ENCODE data around the gene AOPEP. TPM values are rescaled to one million over a fixed set of nuclear protein-coding genes. Genes with fewer than 3 reads are reported as not detected.
"Not testable (repeated sequence)": the region's sequence is repeated elsewhere in the genome, so short reads cannot be mapped to it uniquely, and the experiment has no call there.

Gene AOPEP
- total RNA-seq, 2 experiments from 2014 or later = 9.5 TPM

- POLR2A ChIA-PET = no interaction called here
- Mint-ChIP-seq H3K4me1 (peaks cover 12% of the 10 kb centered on the region), H3K27ac (no peak overlapping the region), H3K4me3 (no peak overlapping the region), H3K36me3 (peaks cover 11% of the 10 kb centered on the region), H3K9me3 (no peaks in the 10 kb centered on the region), H3K27me3 (no peaks in the 10 kb centered on the region)
- ATAC-seq (ENCODE audit: low read depth) = no peak
- no peak for DNase-seq
Measured at GRCh38 chr9:94847486-94847885, 121.0 kb downstream of the AOPEP start.

- DNase-seq; H3K27ac Mint-ChIP-seq; H3K27me3 Mint-ChIP-seq; H3K4me3 Mint-ChIP-seq; H3K4me1 Mint-ChIP-seq; ATAC-seq (ENCODE audit: low read depth); H3K36me3 Mint-ChIP-seq; H3K9me3 Mint-ChIP-seq: not testable (repeated sequence)
- POLR2A ChIA-PET = interaction anchor here (1.1 kb wide), 1 partner anchor 12 kb away, joined by 4 read pairs; no protein-coding TSS in a partner anchor
Measured at GRCh38 chr9:94848791-94849190, 122.3 kb downstream of the AOPEP start.

DNA sequence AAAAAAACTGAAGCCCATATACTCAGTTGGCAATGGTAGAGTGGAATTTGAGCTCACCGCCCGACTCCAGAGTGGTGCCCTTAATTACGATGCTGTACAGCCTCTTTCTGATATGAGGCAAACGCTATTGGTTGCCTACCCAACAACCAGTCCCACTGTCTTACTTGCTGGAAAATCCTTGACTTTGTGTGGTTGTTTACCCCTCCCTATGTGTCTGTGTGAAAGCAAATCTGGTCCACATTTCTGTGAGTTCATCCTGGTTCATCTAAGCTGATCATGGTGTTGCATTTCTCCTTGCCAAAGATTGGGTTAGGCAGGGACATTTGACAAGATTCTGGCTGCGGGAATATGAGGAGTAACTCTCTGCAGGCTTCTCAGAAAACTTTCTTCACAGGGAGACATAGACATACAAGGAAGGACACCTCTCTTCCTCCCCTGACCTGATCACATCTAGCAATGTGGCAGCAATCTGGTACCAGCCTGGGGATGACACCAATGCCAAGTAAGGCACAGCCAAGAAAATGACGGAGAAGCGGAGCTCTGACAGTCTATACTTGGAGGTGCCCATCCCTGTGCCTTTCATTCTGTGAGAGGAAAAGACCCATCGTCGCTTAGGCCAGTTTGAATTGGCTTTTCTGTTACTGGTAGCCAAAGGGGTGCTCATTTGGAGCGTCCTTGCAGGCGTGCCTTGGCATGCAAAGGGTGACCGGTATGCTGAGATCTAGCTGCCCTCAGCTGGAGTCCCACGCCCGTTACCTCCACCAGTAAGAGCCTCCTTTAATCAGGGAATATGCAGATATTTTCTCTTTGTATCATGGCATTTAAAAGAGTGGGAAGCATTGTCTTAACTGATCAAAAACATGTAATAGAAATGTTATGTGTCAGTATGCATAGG lies 124.3 kb downstream of the AOPEP start:
- H3K27ac Mint-ChIP-seq = no peak overlapping the region
- POLR2A ChIA-PET = no interaction called here
- ATAC-seq (ENCODE audit: low read depth) = no peak

GRCh38 chr9:94851467-94851866 lies 125.0 kb downstream of the AOPEP start:
- Mint-ChIP-seq H3K27ac (no peak overlapping the region), H3K4me3 (no peak overlapping the region), H3K4me1 (peaks cover 5% of the 10 kb centered on the region), H3K27me3 (no peaks in the 10 kb centered on the region), H3K9me3 (no peaks in the 10 kb centered on the region), H3K36me3 (peaks cover 3% of the 10 kb centered on the region)
- POLR2A ChIA-PET = no interaction called here
- ATAC-seq (ENCODE audit: low read depth) (no peak), DNase-seq (no peak)

More for the DNA sequence above, 124.3 kb downstream of the AOPEP start:
- no peaks in the 10 kb centered on the region for H3K9me3 Mint-ChIP-seq
- H3K4me3 Mint-ChIP-seq = no peak overlapping the region
- no peak for DNase-seq
- H3K4me1 Mint-ChIP-seq = peaks cover 5% of the 10 kb centered on the region
- no peaks in the 10 kb centered on the region for H3K27me3 Mint-ChIP-seq
- H3K36me3 Mint-ChIP-seq = peaks cover 5% of the 10 kb centered on the region

DNA sequence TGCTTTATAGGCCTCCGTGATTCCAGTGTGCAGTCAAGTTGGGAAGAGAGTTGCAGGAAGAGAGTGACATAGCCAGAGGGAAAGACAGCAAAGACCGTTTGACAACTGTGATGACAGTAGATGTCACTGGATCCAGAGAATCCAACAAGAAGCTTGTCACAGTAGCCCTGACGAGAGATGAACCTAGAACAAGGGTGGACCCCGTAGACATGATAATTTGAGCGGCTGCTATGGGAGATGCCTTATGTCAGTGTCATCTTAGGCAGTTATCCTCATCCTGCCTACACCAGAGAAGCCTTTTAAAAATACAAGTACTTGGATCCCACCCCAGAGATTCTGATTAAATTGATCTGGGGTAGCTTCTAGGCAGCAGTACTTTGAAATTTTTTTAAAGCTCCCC lies 125.4 kb downstream of the AOPEP start:
- ATAC-seq (ENCODE audit: low read depth) = no peak
- peaks cover 5% of the 10 kb centered on the region for H3K4me1 Mint-ChIP-seq
- no peaks in the 10 kb centered on the region for H3K9me3 Mint-ChIP-seq
- H3K36me3 Mint-ChIP-seq = peaks cover 1% of the 10 kb centered on the region
- POLR2A ChIA-PET = no interaction called here
- H3K4me3 Mint-ChIP-seq = no peak overlapping the region
- DNase-seq = no peak
- H3K27ac Mint-ChIP-seq = no peak overlapping the region
- no peaks in the 10 kb centered on the region for H3K27me3 Mint-ChIP-seq

DNA sequence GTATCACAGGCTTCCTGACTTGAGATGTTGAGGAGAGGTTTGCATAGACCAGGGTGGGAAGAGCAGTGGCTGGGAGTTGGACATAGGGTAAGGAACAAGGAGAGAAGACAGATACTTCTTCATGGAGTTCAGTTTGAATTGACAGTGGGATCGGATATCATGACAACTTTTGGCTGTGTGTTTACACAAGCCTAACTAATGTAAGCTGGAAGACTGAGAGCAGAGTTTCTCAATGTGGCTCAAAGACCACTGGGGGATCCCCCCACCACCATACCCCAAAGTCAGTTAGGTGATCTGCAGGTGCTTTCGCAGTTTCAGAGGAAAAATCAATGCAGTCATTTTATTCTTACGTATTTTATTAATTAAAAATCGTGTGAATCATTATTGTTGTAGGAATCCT lies 125.9 kb downstream of the AOPEP start:
- Mint-ChIP-seq H3K4me3 (no peak overlapping the region), H3K36me3 (no peaks in the 10 kb centered on the region), H3K27me3 (no peaks in the 10 kb centered on the region), H3K27ac (no peak overlapping the region), H3K9me3 (no peaks in the 10 kb centered on the region), H3K4me1 (peaks cover 1% of the 10 kb centered on the region)
- no peak for DNase-seq
- POLR2A ChIA-PET = no interaction called here
- no peak for ATAC-seq (ENCODE audit: low read depth)

GRCh38 chr9:94853887-94854286 lies 127.4 kb downstream of the AOPEP start:
- POLR2A ChIA-PET = no interaction called here
- no peak overlapping the region for H3K4me3 Mint-ChIP-seq
- no peaks in the 10 kb centered on the region for H3K27me3 Mint-ChIP-seq
- peaks cover 3% of the 10 kb centered on the region for H3K36me3 Mint-ChIP-seq
- no peak for DNase-seq
- H3K9me3 Mint-ChIP-seq = no peaks in the 10 kb centered on the region
- no peak for ATAC-seq (ENCODE audit: low read depth)
- peak overlapping the region; percentile 14 for H3K27ac Mint-ChIP-seq
- H3K4me1 Mint-ChIP-seq = no peaks in the 10 kb centered on the region

DNA sequence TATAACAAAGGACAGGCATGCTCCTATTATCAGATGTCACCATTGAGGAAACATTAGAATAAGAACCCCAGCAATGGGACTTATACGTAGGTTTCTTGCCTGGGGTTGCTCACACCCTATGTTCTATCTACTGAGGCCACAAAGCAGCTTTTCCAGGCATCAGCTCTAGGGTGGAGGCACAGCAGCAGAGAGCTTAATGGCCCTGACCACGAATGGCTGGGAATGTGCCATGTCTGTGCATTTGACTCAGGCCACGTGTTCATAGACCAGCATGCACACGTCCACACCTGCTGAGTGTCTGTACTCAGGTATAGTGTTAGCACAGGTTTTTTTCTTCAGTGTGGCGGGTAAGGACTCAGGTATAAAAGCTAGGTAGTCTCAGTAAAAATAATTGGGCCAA lies 129.4 kb downstream of the AOPEP start:
- no peak for DNase-seq
- POLR2A ChIA-PET = no interaction called here
- Mint-ChIP-seq H3K27ac (no peak overlapping the region), H3K4me1 (peaks cover 12% of the 10 kb centered on the region), H3K9me3 (no peaks in the 10 kb centered on the region), H3K36me3 (peaks cover 3% of the 10 kb centered on the region), H3K4me3 (no peak overlapping the region), H3K27me3 (peaks cover 3% of the 10 kb centered on the region)
- no peak for ATAC-seq (ENCODE audit: low read depth)

- Mint-ChIP-seq H3K27me3 (peaks cover 6% of the 10 kb centered on the region), H3K36me3 (peaks cover 3% of the 10 kb centered on the region), H3K4me1 (peaks cover 29% of the 10 kb centered on the region), H3K27ac (no peak overlapping the region), H3K4me3 (no peak overlapping the region), H3K9me3 (no peaks in the 10 kb centered on the region)
- ATAC-seq (ENCODE audit: low read depth) (no peak), DNase-seq (no peak)
- POLR2A ChIA-PET = no interaction called here
Measured at GRCh38 chr9:94857791-94858190, 131.3 kb downstream of the AOPEP start.

GRCh38 chr9:94859226-94859625 lies 132.7 kb downstream of the AOPEP start:
- DNase-seq = no peak
- Mint-ChIP-seq H3K4me1 (peaks cover 36% of the 10 kb centered on the region), H3K4me3 (no peak overlapping the region), H3K9me3 (no peaks in the 10 kb centered on the region), H3K27me3 (peaks cover 7% of the 10 kb centered on the region), H3K36me3 (peaks cover 3% of the 10 kb centered on the region), H3K27ac (no peak overlapping the region)
- ATAC-seq (ENCODE audit: low read depth) = no peak
- POLR2A ChIA-PET = no interaction called here

GRCh38 chr9:94859891-94860290 lies 133.4 kb downstream of the AOPEP start:
- no peak for DNase-seq
- POLR2A ChIA-PET = no interaction called here

GRCh38 chr9:94860678-94861588 lies 134.4 kb downstream of the AOPEP start:
- H3K27ac Mint-ChIP-seq = peak overlapping the region; percentile 88
- POLR2A ChIA-PET = interaction anchor here (0.6 to 1.4 kb wide), 3 partner anchors 10 to 37 kb away, joined by 3 to 5 read pairs (median 4); no protein-coding TSS in a partner anchor
- H3K4me1 Mint-ChIP-seq = peaks cover 37% of the 10 kb centered on the region
- H3K9me3 Mint-ChIP-seq = no peaks in the 10 kb centered on the region
- peak; percentile 90 for ATAC-seq (ENCODE audit: low read depth)
- DNase-seq = peak; percentile 69
- peak overlapping the region; percentile 80 for H3K4me3 Mint-ChIP-seq
- H3K36me3 Mint-ChIP-seq = peaks cover 4% of the 10 kb centered on the region
- peaks cover 9% of the 10 kb centered on the region for H3K27me3 Mint-ChIP-seq

More at GRCh38 chr9:94859891-94860290, 133.4 kb downstream of the AOPEP start:
- Mint-ChIP-seq H3K9me3 (no peaks in the 10 kb centered on the region), H3K4me3 (no peak overlapping the region), H3K27me3 (peaks cover 7% of the 10 kb centered on the region), H3K4me1 (peaks cover 37% of the 10 kb centered on the region), H3K27ac (peak overlapping the region; percentile 54), H3K36me3 (peaks cover 3% of the 10 kb centered on the region)
- ATAC-seq (ENCODE audit: low read depth) = no peak

DNA sequence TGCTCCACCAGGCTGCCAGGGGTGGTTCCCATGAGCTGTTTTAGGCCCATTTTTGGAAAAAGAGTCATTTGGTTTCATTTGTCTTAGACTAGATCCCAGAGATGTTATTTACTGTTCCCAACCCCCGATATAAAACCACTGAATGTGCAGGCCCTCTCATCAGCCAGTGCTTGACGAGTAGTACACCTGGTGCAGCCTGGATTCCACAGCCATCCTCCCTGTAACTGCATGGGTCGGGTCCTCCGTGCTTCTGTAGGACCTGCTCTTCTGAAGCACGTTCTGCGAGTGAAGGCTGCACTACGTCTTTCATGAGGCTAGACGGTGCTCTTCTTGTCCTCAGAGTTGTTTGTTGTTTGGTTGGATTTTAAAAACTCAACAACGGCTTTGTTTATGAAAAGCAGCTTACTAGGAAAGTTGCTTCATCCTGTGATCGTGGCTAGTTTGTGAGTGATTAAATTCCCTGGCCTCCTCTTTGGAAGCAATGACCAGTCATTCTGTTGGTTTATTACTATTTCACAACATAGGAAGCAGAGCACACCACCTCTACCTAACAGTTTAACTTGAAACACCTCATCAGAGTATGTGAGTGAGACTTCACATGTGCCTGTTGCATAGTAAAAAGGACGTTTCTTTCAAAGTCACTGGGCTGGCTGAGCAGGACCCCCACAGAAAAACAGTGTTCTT lies 135.2 kb downstream of the AOPEP start:
- POLR2A ChIA-PET = interaction anchor here (1.0 to 1.4 kb wide), 2 partner anchors 9 to 38 kb away, joined by 3 to 5 read pairs; no protein-coding TSS in a partner anchor
- peaks cover 9% of the 10 kb centered on the region for H3K27me3 Mint-ChIP-seq
- ATAC-seq (ENCODE audit: low read depth) (peak; percentile 17), DNase-seq (no peak)
- peaks cover 4% of the 10 kb centered on the region for H3K36me3 Mint-ChIP-seq
- peak overlapping the region; percentile 88 for H3K27ac Mint-ChIP-seq
- peaks cover 37% of the 10 kb centered on the region for H3K4me1 Mint-ChIP-seq
- H3K9me3 Mint-ChIP-seq = no peaks in the 10 kb centered on the region
- H3K4me3 Mint-ChIP-seq = peak overlapping the region; percentile 80
